HepG2 (cell line): Measurements from ENCODE around the gene HSD17B2. TPM values are rescaled to one million over a fixed set of nuclear protein-coding genes. Genes with fewer than 3 reads are reported as not detected.

Experiments used
- ATF7-NPFF ChIP-seq: sonication (generic); formaldehyde crosslinking; IDR thresholded peaks from 2 replicates; pipeline ENCODE4 v1.8.1; 2023; ENCODE audit warnings: mild to moderate bottlenecking, low read depth, missing genetic modification reagents, moderate library complexity
- CAMTA2 ChIP-seq: sonication (generic); formaldehyde crosslinking; IDR thresholded peaks from 2 replicates; pipeline ENCODE4 v1.4.0; 2020; ENCODE audit warnings: mild to moderate bottlenecking, missing genetic modification reagents, borderline replicate concordance
- FLYWCH1 ChIP-seq: sonication (generic); formaldehyde crosslinking; IDR thresholded peaks from 2 replicates; pipeline ENCODE4 v1.8.1; 2023; ENCODE audit warnings: mild to moderate bottlenecking, missing genetic modification reagents
- GZF1 ChIP-seq: sonication (generic); formaldehyde crosslinking; IDR thresholded peaks from 2 replicates; pipeline ENCODE4 v1.5.1; 2020; ENCODE audit warnings: mild to moderate bottlenecking, missing genetic modification reagents
- MAF1 ChIP-seq: sonication (generic); formaldehyde crosslinking; IDR thresholded peaks from 2 replicates; pipeline ENCODE4 v1.5.0; 2020; ENCODE audit warnings: missing genetic modification reagents, borderline replicate concordance
- MXD4 ChIP-seq: IDR thresholded peaks from 2 replicates; pipeline ENCODE4 v1.6.1; 2016; ENCODE audit warnings: mild to moderate bottlenecking, missing biosample characterization, missing genetic modification reagents
- ONECUT2 ChIP-seq: sonication (generic); formaldehyde crosslinking; IDR thresholded peaks from 2 replicates; pipeline ENCODE4 v1.4.0; 2020; ENCODE audit warnings: missing genetic modification reagents
- RFXAP ChIP-seq: sonication (generic); formaldehyde crosslinking; IDR thresholded peaks from 2 replicates; pipeline ENCODE4 v1.4.0; 2020; ENCODE audit warnings: missing genetic modification reagents, borderline replicate concordance
- SIN3A ChIP-seq: IDR thresholded peaks from 2 replicates; pipeline ENCODE4 v1.6.1; 2011; ENCODE audit warnings: low read depth, mild to moderate bottlenecking, control low read depth, low read length, borderline replicate concordance
- TBX2 ChIP-seq: sonication (generic); formaldehyde crosslinking; IDR thresholded peaks from 2 replicates; pipeline ENCODE4 v1.5.0; 2020; ENCODE audit warnings: missing genetic modification reagents, mild to moderate bottlenecking, borderline replicate concordance
- ZNF335 ChIP-seq: sonication (generic); formaldehyde crosslinking; IDR thresholded peaks from 2 replicates; pipeline ENCODE4 v1.4.0; 2020; ENCODE audit warnings: missing genetic modification reagents
- ZNF564 ChIP-seq: sonication (generic); formaldehyde crosslinking; IDR thresholded peaks from 2 replicates; pipeline ENCODE4 v1.8.1; 2023; ENCODE audit warnings: mild to moderate bottlenecking, missing genetic modification reagents
- ZNF589 ChIP-seq: sonication (generic); formaldehyde crosslinking; conservative IDR thresholded peaks from 2 replicates; pipeline ENCODE4 v1.8.0; 2022; ENCODE audit warnings: mild to moderate bottlenecking, moderate library complexity, missing genetic modification reagents
- ZNF788 ChIP-seq: sonication (generic); formaldehyde crosslinking; IDR thresholded peaks from 2 replicates; pipeline ENCODE4 v1.5.0; 2020; ENCODE audit warnings: mild to moderate bottlenecking, missing genetic modification reagents, borderline replicate concordance
- polyA plus RNA-seq, 8 experiments: library from polyadenylated mRNA; depleted of rRNA in 3 of 8; stranded (reverse) in 7 of 8; unstranded in 1 of 8; fragments of >200 nt; fragmentation: Illumina TruSeq in 4 of 8; extraction: Trizol in 4 of 8; gene quantifications; 2 replicates each; pipeline versions ENCODE4 v1.2.1 to v1.2.3, GENCODE V29; 2011 to 2016; ENCODE audit warnings: low read depth in 4 of 8, missing spikeins in 1 of 8, mixed read lengths in 1 of 8; ENCODE audit not compliant: insufficient read depth in 1 of 8
- total RNA-seq, 5 experiments: library from RNA; depleted of rRNA; stranded (reverse); fragments of >200 nt; fragmentation: Illumina TruSeq; extraction: Trizol; gene quantifications; 2 replicates each; pipeline ENCODE4 v1.2.3, GENCODE V29; 2016; ENCODE audit warnings: low read depth in 1 of 5
- TF ChIP-seq, protein P1 (sequence below): sonication (generic); formaldehyde crosslinking; IDR thresholded peaks from 2 replicates; pipeline ENCODE4 v1.5.1; 2020; ENCODE audit warnings: missing genetic modification reagents, mild to moderate bottlenecking, borderline replicate concordance
- TF ChIP-seq, protein P2 (sequence below): sonication (generic); formaldehyde crosslinking; IDR thresholded peaks from 2 replicates; pipeline ENCODE4 v1.4.0; 2020; ENCODE audit warnings: missing genetic modification reagents
- TF ChIP-seq, protein P3 (sequence below): sonication (generic); formaldehyde crosslinking; conservative IDR thresholded peaks from 2 replicates; pipeline ENCODE4 v1.4.0; 2020; ENCODE audit warnings: missing genetic modification reagents
- TF ChIP-seq, protein P4 (sequence below): sonication (generic); formaldehyde crosslinking; IDR thresholded peaks from 2 replicates; pipeline ENCODE4 v1.4.0; 2020; ENCODE audit warnings: mild to moderate bottlenecking, missing genetic modification reagents
- TF ChIP-seq, protein P5 (sequence below): sonication (generic); formaldehyde crosslinking; IDR thresholded peaks from 2 replicates; pipeline ENCODE4 v1.5.0; 2020; ENCODE audit warnings: missing genetic modification reagents, mild to moderate bottlenecking, borderline replicate concordance

HSD17B2 gene
- total and polyA plus RNA-seq, 2 of the 13 experiments (the other 11 are each of a cell fraction or from before 2014, with no cell fraction given): 26.3 to 69.3 TPM

DNA sequence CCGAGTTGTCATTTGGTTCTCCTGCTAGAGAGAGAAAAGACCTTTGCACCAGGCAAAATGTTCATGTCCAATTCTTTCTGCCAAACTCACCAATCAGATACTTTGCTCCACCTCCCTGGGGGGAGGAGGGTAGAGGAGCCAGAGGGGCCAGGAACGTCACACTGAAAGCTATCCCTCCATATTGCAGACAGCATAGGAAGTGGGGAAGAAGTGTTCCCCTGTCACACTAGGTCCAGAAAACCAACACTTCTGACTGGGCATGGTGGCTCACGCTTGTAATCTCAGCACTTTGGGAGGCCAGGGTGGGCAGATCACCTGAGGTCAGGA, 9.5 kb downstream of the HSD17B2 start (continued):
- TF ChIP-seq, protein P1, sequence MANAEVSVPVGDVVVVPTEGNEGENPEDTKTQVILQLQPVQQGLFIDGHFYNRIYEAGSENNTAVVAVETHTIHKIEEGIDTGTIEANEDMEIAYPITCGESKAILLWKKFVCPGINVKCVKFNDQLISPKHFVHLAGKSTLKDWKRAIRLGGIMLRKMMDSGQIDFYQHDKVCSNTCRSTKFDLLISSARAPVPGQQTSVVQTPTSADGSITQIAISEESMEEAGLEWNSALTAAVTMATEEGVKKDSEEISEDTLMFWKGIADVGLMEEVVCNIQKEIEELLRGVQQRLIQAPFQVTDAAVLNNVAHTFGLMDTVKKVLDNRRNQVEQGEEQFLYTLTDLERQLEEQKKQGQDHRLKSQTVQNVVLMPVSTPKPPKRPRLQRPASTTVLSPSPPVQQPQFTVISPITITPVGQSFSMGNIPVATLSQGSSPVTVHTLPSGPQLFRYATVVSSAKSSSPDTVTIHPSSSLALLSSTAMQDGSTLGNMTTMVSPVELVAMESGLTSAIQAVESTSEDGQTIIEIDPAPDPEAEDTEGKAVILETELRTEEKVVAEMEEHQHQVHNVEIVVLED: no peak
- TF ChIP-seq GZF1: no peak
- TF ChIP-seq ZNF788 (CRISPR knock-in tag): no peak
- no peak for TF ChIP-seq TBX2
- TF ChIP-seq, protein P2, sequence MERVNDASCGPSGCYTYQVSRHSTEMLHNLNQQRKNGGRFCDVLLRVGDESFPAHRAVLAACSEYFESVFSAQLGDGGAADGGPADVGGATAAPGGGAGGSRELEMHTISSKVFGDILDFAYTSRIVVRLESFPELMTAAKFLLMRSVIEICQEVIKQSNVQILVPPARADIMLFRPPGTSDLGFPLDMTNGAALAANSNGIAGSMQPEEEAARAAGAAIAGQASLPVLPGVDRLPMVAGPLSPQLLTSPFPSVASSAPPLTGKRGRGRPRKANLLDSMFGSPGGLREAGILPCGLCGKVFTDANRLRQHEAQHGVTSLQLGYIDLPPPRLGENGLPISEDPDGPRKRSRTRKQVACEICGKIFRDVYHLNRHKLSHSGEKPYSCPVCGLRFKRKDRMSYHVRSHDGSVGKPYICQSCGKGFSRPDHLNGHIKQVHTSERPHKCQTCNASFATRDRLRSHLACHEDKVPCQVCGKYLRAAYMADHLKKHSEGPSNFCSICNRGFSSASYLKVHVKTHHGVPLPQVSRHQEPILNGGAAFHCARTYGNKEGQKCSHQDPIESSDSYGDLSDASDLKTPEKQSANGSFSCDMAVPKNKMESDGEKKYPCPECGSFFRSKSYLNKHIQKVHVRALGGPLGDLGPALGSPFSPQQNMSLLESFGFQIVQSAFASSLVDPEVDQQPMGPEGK (CRISPR knock-in tag): peak; percentile 38; the same call in 1 of the 2 replicates
- TF ChIP-seq RFXAP (CRISPR knock-in tag): no peak
- no peak for TF ChIP-seq FLYWCH1 (CRISPR knock-in tag)
- TF ChIP-seq ONECUT2 (CRISPR knock-in tag): no peak
- no peak for TF ChIP-seq ATF7-NPFF
- TF ChIP-seq ZNF335 (CRISPR knock-in tag): no peak
- TF ChIP-seq SIN3A: no peak
- TF ChIP-seq MXD4 (CRISPR knock-in tag): no peak
- TF ChIP-seq ZNF589 (CRISPR knock-in tag): no peak
- TF ChIP-seq, protein P3, sequence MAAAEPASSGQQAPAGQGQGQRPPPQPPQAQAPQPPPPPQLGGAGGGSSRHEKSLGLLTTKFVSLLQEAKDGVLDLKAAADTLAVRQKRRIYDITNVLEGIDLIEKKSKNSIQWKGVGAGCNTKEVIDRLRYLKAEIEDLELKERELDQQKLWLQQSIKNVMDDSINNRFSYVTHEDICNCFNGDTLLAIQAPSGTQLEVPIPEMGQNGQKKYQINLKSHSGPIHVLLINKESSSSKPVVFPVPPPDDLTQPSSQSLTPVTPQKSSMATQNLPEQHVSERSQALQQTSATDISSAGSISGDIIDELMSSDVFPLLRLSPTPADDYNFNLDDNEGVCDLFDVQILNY (CRISPR knock-in tag): no peak
- TF ChIP-seq ZNF564 (CRISPR knock-in tag): no peak
- TF ChIP-seq MAF1: no peak
- no peak for TF ChIP-seq CAMTA2 (CRISPR knock-in tag)
- TF ChIP-seq, protein P4, sequence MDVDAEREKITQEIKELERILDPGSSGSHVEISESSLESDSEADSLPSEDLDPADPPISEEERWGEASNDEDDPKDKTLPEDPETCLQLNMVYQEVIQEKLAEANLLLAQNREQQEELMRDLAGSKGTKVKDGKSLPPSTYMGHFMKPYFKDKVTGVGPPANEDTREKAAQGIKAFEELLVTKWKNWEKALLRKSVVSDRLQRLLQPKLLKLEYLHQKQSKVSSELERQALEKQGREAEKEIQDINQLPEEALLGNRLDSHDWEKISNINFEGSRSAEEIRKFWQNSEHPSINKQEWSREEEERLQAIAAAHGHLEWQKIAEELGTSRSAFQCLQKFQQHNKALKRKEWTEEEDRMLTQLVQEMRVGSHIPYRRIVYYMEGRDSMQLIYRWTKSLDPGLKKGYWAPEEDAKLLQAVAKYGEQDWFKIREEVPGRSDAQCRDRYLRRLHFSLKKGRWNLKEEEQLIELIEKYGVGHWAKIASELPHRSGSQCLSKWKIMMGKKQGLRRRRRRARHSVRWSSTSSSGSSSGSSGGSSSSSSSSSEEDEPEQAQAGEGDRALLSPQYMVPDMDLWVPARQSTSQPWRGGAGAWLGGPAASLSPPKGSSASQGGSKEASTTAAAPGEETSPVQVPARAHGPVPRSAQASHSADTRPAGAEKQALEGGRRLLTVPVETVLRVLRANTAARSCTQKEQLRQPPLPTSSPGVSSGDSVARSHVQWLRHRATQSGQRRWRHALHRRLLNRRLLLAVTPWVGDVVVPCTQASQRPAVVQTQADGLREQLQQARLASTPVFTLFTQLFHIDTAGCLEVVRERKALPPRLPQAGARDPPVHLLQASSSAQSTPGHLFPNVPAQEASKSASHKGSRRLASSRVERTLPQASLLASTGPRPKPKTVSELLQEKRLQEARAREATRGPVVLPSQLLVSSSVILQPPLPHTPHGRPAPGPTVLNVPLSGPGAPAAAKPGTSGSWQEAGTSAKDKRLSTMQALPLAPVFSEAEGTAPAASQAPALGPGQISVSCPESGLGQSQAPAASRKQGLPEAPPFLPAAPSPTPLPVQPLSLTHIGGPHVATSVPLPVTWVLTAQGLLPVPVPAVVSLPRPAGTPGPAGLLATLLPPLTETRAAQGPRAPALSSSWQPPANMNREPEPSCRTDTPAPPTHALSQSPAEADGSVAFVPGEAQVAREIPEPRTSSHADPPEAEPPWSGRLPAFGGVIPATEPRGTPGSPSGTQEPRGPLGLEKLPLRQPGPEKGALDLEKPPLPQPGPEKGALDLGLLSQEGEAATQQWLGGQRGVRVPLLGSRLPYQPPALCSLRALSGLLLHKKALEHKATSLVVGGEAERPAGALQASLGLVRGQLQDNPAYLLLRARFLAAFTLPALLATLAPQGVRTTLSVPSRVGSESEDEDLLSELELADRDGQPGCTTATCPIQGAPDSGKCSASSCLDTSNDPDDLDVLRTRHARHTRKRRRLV (CRISPR knock-in tag): no peak
- TF ChIP-seq, protein P5, sequence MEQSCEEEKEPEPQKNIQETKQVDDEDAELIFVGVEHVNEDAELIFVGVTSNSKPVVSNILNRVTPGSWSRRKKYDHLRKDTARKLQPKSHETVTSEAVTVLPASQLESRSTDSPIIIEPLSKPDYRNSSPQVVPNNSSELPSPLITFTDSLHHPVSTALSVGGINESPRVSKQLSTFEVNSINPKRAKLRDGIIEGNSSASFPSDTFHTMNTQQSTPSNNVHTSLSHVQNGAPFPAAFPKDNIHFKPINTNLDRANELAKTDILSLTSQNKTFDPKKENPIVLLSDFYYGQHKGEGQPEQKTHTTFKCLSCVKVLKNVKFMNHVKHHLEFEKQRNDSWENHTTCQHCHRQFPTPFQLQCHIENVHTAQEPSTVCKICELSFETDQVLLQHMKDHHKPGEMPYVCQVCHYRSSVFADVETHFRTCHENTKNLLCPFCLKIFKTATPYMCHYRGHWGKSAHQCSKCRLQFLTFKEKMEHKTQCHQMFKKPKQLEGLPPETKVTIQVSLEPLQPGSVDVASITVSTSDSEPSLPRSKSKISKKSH (CRISPR knock-in tag): no peak
